VCaP (cell line): ENCODE measurements around the gene RNASE11.
"Not testable (repeated sequence)": the region's sequence is repeated elsewhere in the genome, so short reads cannot be mapped to it uniquely, and the experiment has no call there.

ENCODE experiments used
- H3K27ac ChIP-seq: fragments of 450-650 bp; 2 replicates; pipeline ENCODE4 v1.5.1; 2017
- TF ChIP-seq, protein P1 (sequence below): fragments of 450-650 bp; conservative IDR thresholded peaks from 2 replicates; pipeline ENCODE4 v1.5.1; 2017; ENCODE audit warnings: mild to moderate bottlenecking, moderate library complexity

The RNASE11 gene

DNA sequence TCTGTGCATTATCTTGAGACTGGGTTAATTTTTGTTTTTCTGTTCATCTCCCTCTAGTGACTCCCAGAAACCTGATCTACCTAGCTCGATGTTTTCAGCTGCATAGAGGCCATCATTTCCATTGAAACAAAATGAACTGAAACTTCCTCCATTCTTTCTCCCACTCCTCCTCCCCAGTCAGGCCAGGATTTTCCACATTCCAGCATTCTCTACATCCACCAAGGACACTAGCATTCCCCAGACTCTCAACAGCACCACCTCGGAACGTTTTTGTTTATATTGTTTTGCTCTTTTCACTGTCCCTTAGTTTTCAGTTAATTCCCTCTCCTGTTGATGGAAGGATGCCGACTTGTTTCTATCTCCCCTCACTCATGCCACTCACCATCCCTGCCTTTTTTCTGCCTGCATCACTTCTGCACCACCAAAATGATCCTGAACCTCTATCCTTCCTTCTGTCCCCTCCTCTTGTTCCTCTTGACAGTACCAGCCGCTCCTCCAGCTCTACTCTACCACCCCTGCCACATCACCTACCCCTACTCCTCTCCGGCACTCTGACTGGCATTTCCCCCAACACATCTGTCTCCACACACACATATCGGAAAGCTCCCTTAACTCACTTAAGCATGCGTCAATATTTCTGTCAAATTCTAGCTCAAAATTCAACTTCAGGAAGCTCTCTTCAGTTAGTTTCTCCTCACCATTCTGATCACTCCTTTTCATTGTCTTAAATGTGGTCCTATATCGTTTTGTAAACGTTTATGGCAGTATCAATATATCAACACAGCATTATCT, 40.5 kb upstream of the RNASE11 start:
- TF ChIP-seq, protein P1, sequence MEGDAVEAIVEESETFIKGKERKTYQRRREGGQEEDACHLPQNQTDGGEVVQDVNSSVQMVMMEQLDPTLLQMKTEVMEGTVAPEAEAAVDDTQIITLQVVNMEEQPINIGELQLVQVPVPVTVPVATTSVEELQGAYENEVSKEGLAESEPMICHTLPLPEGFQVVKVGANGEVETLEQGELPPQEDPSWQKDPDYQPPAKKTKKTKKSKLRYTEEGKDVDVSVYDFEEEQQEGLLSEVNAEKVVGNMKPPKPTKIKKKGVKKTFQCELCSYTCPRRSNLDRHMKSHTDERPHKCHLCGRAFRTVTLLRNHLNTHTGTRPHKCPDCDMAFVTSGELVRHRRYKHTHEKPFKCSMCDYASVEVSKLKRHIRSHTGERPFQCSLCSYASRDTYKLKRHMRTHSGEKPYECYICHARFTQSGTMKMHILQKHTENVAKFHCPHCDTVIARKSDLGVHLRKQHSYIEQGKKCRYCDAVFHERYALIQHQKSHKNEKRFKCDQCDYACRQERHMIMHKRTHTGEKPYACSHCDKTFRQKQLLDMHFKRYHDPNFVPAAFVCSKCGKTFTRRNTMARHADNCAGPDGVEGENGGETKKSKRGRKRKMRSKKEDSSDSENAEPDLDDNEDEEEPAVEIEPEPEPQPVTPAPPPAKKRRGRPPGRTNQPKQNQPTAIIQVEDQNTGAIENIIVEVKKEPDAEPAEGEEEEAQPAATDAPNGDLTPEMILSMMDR = no peak
- H3K27ac ChIP-seq = no peak overlapping the region

DNA sequence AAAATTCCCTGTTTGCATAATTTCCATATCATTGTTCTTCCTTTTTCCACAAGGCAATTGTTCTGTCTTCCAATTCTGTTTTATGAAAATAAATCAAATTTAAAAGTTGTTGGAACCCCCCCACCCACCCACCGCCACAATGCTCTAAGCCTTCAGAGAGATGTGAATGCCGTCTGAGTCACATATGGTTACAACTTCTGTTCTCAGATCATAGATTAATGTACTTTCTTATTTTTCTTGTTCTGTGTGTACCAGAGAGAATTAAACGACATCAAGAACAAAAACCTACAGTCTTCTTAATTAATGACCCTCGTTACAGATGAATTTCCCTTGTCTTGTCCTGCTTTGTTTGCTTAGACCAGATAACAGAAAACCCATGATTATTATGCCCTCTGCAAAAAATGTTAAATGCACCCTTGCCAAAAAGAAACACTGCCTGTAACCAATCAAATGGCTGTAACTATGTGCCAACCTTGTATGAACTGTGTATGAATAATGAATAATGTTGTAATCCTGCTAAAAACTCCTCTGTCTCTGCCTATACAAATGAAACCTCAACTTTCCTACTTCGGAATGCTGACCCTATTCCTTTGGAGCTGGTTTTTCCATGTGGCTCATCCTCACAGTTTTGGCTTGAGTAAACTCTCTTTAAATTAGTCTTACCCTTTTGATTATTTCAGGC, 39.7 kb upstream of the RNASE11 start:
- no peak overlapping the region for H3K27ac ChIP-seq
- TF ChIP-seq, protein P1 = no peak

DNA sequence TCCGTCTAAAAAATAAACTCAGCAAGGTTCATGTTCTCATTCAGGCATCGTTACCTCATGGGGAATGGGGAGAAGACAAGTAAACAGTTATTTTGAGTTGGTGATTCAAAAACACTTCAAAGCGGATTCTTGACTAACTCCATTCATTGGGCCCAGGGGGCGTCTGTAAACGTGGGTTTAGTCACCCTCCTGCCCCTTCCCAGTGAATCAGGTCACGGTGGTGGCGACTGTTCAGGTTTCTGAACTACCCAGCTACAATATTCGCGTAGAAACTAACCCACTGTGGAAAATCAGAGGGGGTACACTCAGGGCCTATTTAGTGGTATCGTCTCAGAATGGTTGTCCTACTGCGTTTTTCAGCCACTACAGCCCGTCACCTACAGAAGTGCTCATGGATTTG, 38.5 kb upstream of the RNASE11 start:
- no peak overlapping the region for H3K27ac ChIP-seq
- TF ChIP-seq, protein P1 = no peak

DNA sequence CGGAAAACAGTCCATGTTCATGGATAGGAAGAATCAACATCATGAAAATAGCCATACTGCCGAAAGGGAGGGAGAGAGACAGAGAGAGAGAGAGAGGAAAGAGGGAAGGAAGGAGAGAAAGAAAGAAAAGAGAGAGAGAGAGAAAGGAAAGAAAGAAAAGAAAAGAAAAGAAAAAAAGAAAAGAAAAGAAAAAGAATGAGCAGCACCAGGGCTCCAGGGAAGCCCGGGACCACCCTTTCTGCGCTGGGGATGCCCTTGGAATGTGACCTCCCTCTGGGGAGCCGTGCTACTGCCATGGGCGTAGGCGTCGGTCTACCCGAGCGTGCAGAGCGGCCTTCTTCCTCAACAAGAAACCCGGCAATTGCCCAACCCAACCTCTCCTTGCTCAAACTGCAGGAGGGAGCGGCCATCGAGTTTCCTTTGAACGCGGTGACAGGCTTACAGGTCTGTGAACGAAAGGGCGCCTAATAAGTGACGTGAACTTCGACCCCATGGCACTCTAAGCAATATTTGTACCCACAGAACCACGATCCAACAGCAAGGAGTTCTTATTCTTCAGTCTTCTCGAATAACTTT, 36.8 kb upstream of the RNASE11 start:
- TF ChIP-seq, protein P1 = no peak
- H3K27ac ChIP-seq = no peak overlapping the region

DNA sequence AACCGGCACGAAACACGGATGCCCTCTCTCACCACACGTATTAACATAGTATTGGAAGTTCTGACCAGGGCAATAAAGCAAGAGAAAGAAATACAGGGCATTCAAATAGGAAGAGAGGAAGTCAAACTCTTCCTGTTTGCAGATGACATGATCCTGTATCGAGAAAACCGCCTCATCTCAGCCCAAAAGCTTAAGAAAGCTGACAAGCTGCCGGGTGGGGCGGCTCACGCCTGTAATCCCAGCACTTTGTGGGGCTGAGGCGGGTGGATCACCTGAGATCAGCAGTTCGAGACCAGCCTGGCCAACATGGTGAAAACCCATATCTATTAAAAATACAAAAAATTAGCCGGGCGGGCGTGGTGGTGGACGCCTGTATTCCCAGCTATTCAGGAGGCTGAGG, 36.0 kb upstream of the RNASE11 start:
- TF ChIP-seq, protein P1 = no peak
- no peak overlapping the region for H3K27ac ChIP-seq

DNA sequence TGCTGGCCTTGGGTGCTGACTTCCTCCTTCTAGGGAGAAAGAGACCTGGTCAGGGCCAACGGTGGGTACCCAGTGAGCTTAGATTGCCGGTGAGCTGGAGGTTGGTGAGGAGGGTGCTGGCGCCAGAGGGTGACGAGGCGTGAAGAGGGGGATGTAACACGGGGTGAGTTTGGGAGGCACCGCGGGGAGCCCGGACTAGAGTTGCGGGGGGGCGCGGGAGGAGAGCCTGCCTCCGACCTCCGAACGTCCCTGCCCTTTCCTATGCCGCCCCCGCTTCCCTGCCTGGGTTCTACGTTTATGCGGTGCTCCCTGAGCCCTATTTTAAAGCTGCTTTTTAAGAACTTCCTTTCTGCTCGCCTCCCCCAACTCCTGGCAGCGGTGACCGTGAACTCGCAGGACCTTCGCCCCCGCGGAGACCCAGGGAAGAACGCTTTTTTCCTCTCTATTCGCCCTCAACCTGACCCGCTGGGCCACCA, 35.1 kb upstream of the RNASE11 start:
- H3K27ac ChIP-seq = no peak overlapping the region
- TF ChIP-seq, protein P1 = no peak

DNA sequence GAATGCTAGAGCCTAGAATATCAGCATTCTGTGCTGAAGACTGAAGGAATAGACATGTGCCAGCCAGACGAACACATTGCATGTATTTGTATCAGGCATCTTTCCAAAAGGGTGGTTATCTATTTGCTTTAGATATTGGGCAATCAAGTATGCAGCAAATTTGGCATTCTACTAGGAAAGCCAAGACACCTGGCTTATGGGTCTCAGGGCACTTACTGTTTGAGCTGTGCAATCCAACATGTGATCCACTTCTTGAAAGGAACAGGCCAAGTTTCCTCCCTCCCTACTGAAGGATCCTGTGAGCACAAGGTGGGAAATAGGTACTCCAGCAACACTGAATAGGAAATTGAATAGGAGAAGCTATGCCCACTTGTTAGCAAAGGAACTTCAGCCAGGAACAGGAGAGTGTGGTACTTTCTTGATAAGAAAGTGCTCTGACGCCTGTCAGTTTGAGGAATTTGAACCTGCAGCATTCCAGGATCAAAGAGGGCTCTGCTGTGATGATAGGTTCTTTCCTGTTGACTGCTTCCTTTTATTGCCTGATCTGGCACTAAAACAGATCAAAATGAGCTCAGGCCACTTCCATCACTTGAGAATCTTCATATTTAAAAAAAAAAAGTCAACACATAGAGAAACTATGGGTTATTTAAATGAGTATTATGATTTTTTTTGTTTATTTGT, 33.1 kb upstream of the RNASE11 start:
- TF ChIP-seq, protein P1 = no peak
- H3K27ac ChIP-seq = no peak overlapping the region

DNA sequence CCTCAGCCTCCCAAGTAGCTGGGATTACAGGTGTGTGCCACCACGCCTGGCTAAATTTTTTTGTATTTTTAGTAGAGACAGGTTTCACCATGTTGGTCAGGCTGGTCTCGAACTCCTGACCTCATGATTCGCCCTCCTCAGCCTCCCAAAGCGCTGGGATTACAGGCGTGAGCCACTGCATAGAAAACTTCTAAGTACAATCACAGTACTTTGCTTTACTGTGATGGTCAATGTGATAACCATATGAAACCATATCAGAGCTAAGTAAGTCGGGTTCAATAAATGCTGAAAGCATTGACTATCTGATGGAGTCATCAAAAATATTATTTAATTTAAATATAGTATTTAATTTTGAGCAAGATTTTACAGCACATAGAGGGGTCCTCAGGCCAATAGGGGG, 31.9 kb upstream of the RNASE11 start:
- not testable (repeated sequence) for H3K27ac ChIP-seq
